Tibial artery (tissue), 4 donors: Measurements from ENCODE around the gene LRBA.

Source experiments
- DNase-seq, 2 donors: peaks; one replicate each; pipeline ENCODE4 v3.0.0-alpha.2; 2019
- H3K27ac ChIP-seq, 2 donors: fragments of 200-600 bp; sonication (generic) in 1 of 2; 1 replicate in 1 of 2; 2 replicates in 1 of 2; pipeline ENCODE4 v1.5.1; 2018 to 2019; ENCODE audit warnings: mild to moderate bottlenecking in 1 of 2
- H3K27me3 ChIP-seq, 2 donors: fragments of 200-600 bp; sonication (generic) in 1 of 2; one replicate each; pipeline versions ENCODE4 v1.5.1 to v1.6.0; 2016 to 2019
- H3K36me3 ChIP-seq, 3 donors: fragments of 200-600 bp; sonication (generic) in 2 of 3; one replicate each; pipeline ENCODE4 v1.5.1; 2016 to 2019; ENCODE audit warnings: mild to moderate bottlenecking in 2 of 3
- H3K4me1 ChIP-seq, 4 donors: fragments of 200-600 bp; sonication (generic) in 2 of 4; 1 replicate in 3 of 4; 2 replicates in 1 of 4; pipeline ENCODE4 v1.5.1; 2016 to 2019
- H3K4me3 ChIP-seq, 2 donors: fragments of 200-600 bp; sonication (generic) in 1 of 2; 1 replicate in 1 of 2; 2 replicates in 1 of 2; pipeline ENCODE4 v1.5.1; 2018 to 2019; ENCODE audit warnings: mild to moderate bottlenecking in 2 of 2
- H3K9me3 ChIP-seq, 3 donors: fragments of 200-600 bp; sonication (generic) in 1 of 3; one replicate each; pipeline ENCODE4 v1.5.1; 2016 to 2019
- CTCF ChIP-seq, 2 experiments: fragments of 200-600 bp in 1 of 2; fragments of 450-650 bp in 1 of 2; IDR thresholded peaks; one replicate each; pipeline ENCODE4 v1.5.1; 2017 to 2019; ENCODE audit warnings: antibody characterized with exemption in 2 of 2, mild to moderate bottlenecking in 1 of 2, moderate library complexity in 1 of 2
- intact Hi-C: fragments of 100-400 bp; cut with DNase I; formaldehyde crosslinking; loops from one replicate; pipeline ENCODE4 v1.15.0; 2023; ENCODE audit warnings: low total_unique reads

LRBA gene

GRCh38 chr4:150439451-150439933 lies 575.6 kb downstream of the LRBA start:
- Histone ChIP-seq H3K4me3 (no peak overlapping the region), H3K4me1 (no peaks in the 10 kb centered on the region), H3K9me3 (no peaks in the 10 kb centered on the region), H3K36me3 (peaks cover 0 to 8% (median 0%) of the 10 kb centered on the region in 3 donors), H3K27ac (no peak overlapping the region), H3K27me3 (no peaks in the 10 kb centered on the region)
- no peak for TF ChIP-seq CTCF (IDR thresholded peaks at IDR 0.05)
- no peak for DNase-seq
- intact Hi-C loops: no loop called here

GRCh38 chr4:150436598-150437370 lies 578.3 kb downstream of the LRBA start:
- no peak for TF ChIP-seq CTCF (IDR thresholded peaks at IDR 0.05)
- Histone ChIP-seq H3K27ac (no peak overlapping the region), H3K9me3 (no peaks in the 10 kb centered on the region), H3K4me3 (no peak overlapping the region), H3K4me1 (no peaks in the 10 kb centered on the region), H3K36me3 (peaks cover 0 to 8% (median 0%) of the 10 kb centered on the region in 3 donors), H3K27me3 (no peaks in the 10 kb centered on the region)
- intact Hi-C loops: no loop called here
- DNase-seq: no peak

- Histone ChIP-seq H3K9me3 (no peaks in the 10 kb centered on the region), H3K4me3 (no peak overlapping the region), H3K4me1 (no peaks in the 10 kb centered on the region), H3K27me3 (no peaks in the 10 kb centered on the region), H3K36me3 (peaks cover 0 to 8% (median 0%) of the 10 kb centered on the region in 3 donors), H3K27ac (no peak overlapping the region)
- intact Hi-C loops: no loop called here
- no peak for DNase-seq
- TF ChIP-seq CTCF (IDR thresholded peaks at IDR 0.05): no peak
These were observed 583.9 kb downstream of the LRBA start for GRCh38 chr4:150431221-150431620.

- H3K9me3 ChIP-seq: no peaks in the 10 kb centered on the region
- DNase-seq: no peak
- no peaks in the 10 kb centered on the region for H3K4me1 ChIP-seq
- H3K4me3 ChIP-seq: no peak overlapping the region
- intact Hi-C loops: no loop called here
- H3K27me3 ChIP-seq: no peaks in the 10 kb centered on the region
- no peak overlapping the region for H3K27ac ChIP-seq
- H3K36me3 ChIP-seq: peaks cover 0 to 8% (median 6%) of the 10 kb centered on the region in 3 donors
- no peak for TF ChIP-seq CTCF (IDR thresholded peaks at IDR 0.05)
These were observed 589.9 kb downstream of the LRBA start for GRCh38 chr4:150425161-150425560.

- no peak for TF ChIP-seq CTCF (IDR thresholded peaks at IDR 0.05)
- Histone ChIP-seq H3K27me3 (no peaks in the 10 kb centered on the region), H3K4me3 (no peak overlapping the region), H3K9me3 (no peaks in the 10 kb centered on the region), H3K27ac (no peak overlapping the region), H3K36me3 (peaks cover 0 to 8% (median 6%) of the 10 kb centered on the region in 3 donors), H3K4me1 (no peaks in the 10 kb centered on the region)
- no peak for DNase-seq
- intact Hi-C loops: no loop called here
These were observed 591.6 kb downstream of the LRBA start for GRCh38 chr4:150423503-150423902.
